Effector memory CD4-positive, alpha-beta T cell (primary cell): ENCODE results near the gene SLC25A43.
"Not testable (repeated sequence)": the region's sequence is repeated elsewhere in the genome, so short reads cannot be mapped to it uniquely, and the experiment has no call there.

Source experiments
- DNase-seq, 3 donors: peaks; one replicate each; pipeline ENCODE4 v3.0.0-alpha.2; 2020
- H3K27ac ChIP-seq: 2 replicates; pipeline ENCODE4 v1.7.0; 2013; ENCODE audit warnings: mild to moderate bottlenecking, low read length, moderate library complexity; ENCODE audit not compliant: insufficient read depth, poor library complexity, severe bottlenecking
- H3K27me3 ChIP-seq: replicated peaks from 2 replicates; pipeline ENCODE4 v1.7.0; 2013; ENCODE audit warnings: mild to moderate bottlenecking, low read length; ENCODE audit not compliant: insufficient read depth, control insufficient read depth, poor library complexity, severe bottlenecking
- H3K36me3 ChIP-seq: 2 replicates; pipeline ENCODE4 v1.7.0; 2013; ENCODE audit warnings: mild to moderate bottlenecking, low read length, moderate library complexity; ENCODE audit not compliant: control insufficient read depth, insufficient read depth
- H3K4me1 ChIP-seq: 2 replicates; pipeline ENCODE4 v1.7.0; 2013; ENCODE audit warnings: low read length, mild to moderate bottlenecking; ENCODE audit not compliant: control insufficient read depth, insufficient read depth, poor library complexity, severe bottlenecking
- H3K4me3 ChIP-seq: 2 replicates; pipeline ENCODE4 v1.7.0; 2013; ENCODE audit warnings: low read length, low read depth, mild to moderate bottlenecking; ENCODE audit not compliant: insufficient read depth, poor library complexity, severe bottlenecking
- H3K9me3 ChIP-seq: 2 replicates; pipeline ENCODE4 v1.7.0; 2013; ENCODE audit warnings: mild to moderate bottlenecking, low read length, moderate library complexity; ENCODE audit not compliant: control insufficient read depth

The SLC25A43 gene

GRCh38 chrX:119382606-119383005 is 16.5 kb upstream of the SLC25A43 start:
- no peaks in the 10 kb centered on the region for H3K4me1 ChIP-seq
- no peaks in the 10 kb centered on the region for H3K36me3 ChIP-seq
- no peaks in the 10 kb centered on the region for H3K27me3 ChIP-seq
- H3K27ac ChIP-seq, result no peak overlapping the region
- no peaks in the 10 kb centered on the region for H3K9me3 ChIP-seq
- H3K4me3 ChIP-seq, result no peak overlapping the region
- DNase-seq, result no peak

DNA sequence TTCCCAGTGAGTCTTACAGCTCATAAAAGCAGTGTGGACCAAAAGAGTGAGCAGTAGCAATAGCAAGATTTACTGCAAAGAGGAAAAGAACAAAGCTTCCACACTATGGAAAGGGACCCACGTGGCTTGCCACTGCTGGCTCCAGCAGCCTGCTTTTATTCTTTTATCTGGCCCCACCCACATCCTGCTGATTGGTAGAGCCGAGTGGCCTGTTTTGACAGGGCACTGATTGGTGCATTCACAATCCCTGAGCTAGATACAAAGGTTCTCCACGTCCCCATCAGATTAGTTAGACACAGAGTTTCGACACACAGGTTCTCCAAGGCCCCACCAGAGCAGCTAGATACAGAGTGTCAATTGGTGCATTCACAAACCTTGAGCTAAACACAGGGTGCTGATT is 12.5 kb upstream of the SLC25A43 start:
- not testable (repeated sequence) for H3K4me3 ChIP-seq, H3K27me3 ChIP-seq, H3K27ac ChIP-seq, H3K4me1 ChIP-seq, H3K9me3 ChIP-seq, DNase-seq, H3K36me3 ChIP-seq

DNA sequence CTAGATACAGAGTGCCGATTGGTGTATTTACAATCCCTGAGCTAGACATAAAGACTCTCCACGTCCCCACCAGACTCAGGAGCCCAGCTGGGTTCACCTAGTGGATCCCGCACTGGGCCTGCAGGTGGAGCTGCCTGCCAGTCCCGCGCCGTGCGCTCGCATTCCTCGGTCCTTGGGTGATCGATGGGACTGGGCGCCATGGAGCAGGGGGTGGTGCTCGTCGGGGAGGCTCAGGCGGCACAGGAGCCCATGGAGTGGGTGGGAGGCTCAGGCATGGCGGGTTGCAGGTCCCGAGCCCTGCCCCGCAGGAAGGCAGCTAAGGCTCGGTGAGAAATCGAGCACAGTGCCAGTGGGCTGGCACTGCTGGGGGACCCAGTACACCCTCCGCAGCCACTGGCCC is 11.7 kb upstream of the SLC25A43 start:
- H3K27ac ChIP-seq, H3K27me3 ChIP-seq, H3K36me3 ChIP-seq, H3K4me1 ChIP-seq, H3K4me3 ChIP-seq, H3K9me3 ChIP-seq, DNase-seq: not testable (repeated sequence)

GRCh38 chrX:119389214-119389613 is 9.9 kb upstream of the SLC25A43 start:
- no peak for DNase-seq
- H3K4me1 ChIP-seq, result no peaks in the 10 kb centered on the region
- no peak overlapping the region for H3K4me3 ChIP-seq
- H3K27ac ChIP-seq, result no peak overlapping the region
- no peaks in the 10 kb centered on the region for H3K27me3 ChIP-seq
- H3K36me3 ChIP-seq, result no peaks in the 10 kb centered on the region
- H3K9me3 ChIP-seq, result no peaks in the 10 kb centered on the region

- no peaks in the 10 kb centered on the region for H3K4me1 ChIP-seq
- H3K4me3 ChIP-seq, result no peak overlapping the region
- DNase-seq, result no peak
- H3K36me3 ChIP-seq, result no peaks in the 10 kb centered on the region
- H3K27ac ChIP-seq, result no peak overlapping the region
- no peaks in the 10 kb centered on the region for H3K9me3 ChIP-seq
- no peaks in the 10 kb centered on the region for H3K27me3 ChIP-seq
Observed at GRCh38 chrX:119389871-119390501, 9.2 kb upstream of the SLC25A43 start.

GRCh38 chrX:119391279-119391678 is 7.9 kb upstream of the SLC25A43 start:
- H3K9me3 ChIP-seq, result no peaks in the 10 kb centered on the region
- no peak overlapping the region for H3K4me3 ChIP-seq
- DNase-seq, result no peak
- no peak overlapping the region for H3K27ac ChIP-seq
- H3K36me3 ChIP-seq, result no peaks in the 10 kb centered on the region
- no peaks in the 10 kb centered on the region for H3K27me3 ChIP-seq
- no peaks in the 10 kb centered on the region for H3K4me1 ChIP-seq

- H3K9me3 ChIP-seq, result no peaks in the 10 kb centered on the region
- no peak for DNase-seq
- H3K27me3 ChIP-seq, result no peaks in the 10 kb centered on the region
- no peak overlapping the region for H3K27ac ChIP-seq
- no peaks in the 10 kb centered on the region for H3K4me1 ChIP-seq
- H3K4me3 ChIP-seq, result no peak overlapping the region
- no peaks in the 10 kb centered on the region for H3K36me3 ChIP-seq
Observed at GRCh38 chrX:119393144-119393543, 6.0 kb upstream of the SLC25A43 start.

- H3K27me3 ChIP-seq, result no peaks in the 10 kb centered on the region
- no peaks in the 10 kb centered on the region for H3K9me3 ChIP-seq
- H3K27ac ChIP-seq, result peak overlapping the region; percentile 58
- no peaks in the 10 kb centered on the region for H3K36me3 ChIP-seq
- H3K4me3 ChIP-seq, result peak overlapping the region; percentile 40
- no peak for DNase-seq
- no peaks in the 10 kb centered on the region for H3K4me1 ChIP-seq
Observed at GRCh38 chrX:119398587-119398973, 556 bp upstream of the SLC25A43 start.

DNA sequence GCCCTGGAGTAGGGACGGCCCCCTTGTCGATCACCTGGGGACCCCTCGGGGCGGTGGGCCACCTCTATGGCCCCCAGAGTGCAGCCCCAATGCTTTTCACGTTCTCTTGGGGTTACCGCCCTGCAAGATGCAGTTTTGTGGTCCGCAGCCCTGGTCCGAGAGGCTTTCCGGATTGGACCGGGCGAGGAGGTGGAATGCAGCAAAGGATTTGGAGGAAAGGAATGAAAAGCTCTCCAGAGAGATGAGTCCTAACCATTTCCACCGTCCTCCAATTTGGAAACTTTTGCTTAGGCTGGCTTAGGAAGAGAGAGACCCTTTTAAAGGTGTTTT is 601 bp downstream of the SLC25A43 start:
- no peak for DNase-seq
- Histone ChIP-seq H3K27ac (no peak overlapping the region), H3K27me3 (no peaks in the 10 kb centered on the region), H3K36me3 (no peaks in the 10 kb centered on the region), H3K4me1 (no peaks in the 10 kb centered on the region), H3K9me3 (no peaks in the 10 kb centered on the region), H3K4me3 (peak overlapping the region; percentile 40)

DNA sequence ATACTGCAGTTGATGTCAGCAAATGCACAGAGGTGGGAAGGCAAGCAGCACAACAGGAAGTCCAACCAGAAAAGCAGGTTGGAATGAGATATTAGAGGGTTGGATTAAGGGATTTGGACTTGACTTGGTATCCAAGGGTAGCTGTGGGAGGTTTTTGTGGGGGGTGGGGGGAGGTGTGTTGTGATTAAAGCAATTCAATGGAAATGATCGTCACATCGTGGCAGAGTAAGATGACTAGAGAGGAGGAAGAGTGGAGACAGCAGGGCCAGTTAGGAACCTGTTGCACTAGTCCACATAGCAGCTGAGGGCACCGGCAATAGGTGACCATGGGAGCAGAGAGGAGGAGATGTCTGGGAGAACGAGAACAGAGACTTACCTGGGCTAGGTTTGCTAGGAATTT is 2.4 kb downstream of the SLC25A43 start:
- H3K36me3 ChIP-seq, result no peaks in the 10 kb centered on the region
- H3K27ac ChIP-seq, result no peak overlapping the region
- H3K4me3 ChIP-seq, result no peak overlapping the region
- H3K9me3 ChIP-seq, result no peaks in the 10 kb centered on the region
- H3K27me3 ChIP-seq, result no peaks in the 10 kb centered on the region
- DNase-seq, result no peak
- H3K4me1 ChIP-seq, result no peaks in the 10 kb centered on the region

GRCh38 chrX:119402588-119402987 is 3.5 kb downstream of the SLC25A43 start:
- Histone ChIP-seq H3K27me3 (no peaks in the 10 kb centered on the region), H3K36me3 (no peaks in the 10 kb centered on the region), H3K27ac (no peak overlapping the region), H3K4me3 (no peak overlapping the region), H3K9me3 (no peaks in the 10 kb centered on the region), H3K4me1 (no peaks in the 10 kb centered on the region)
- no peak for DNase-seq
